Stomach (tissue), 4 donors: ENCODE results near the gene SAMM50.

ENCODE experiments used
- CTCF ChIP-seq, 7 experiments: fragments of 450-650 bp in 4 of 7; fragments of 200-600 bp in 3 of 7; sonication (generic) in 3 of 7; IDR thresholded peaks; one replicate each; pipeline ENCODE4 v1.5.1; 2016 to 2019; ENCODE audit warnings: antibody characterized with exemption in 7 of 7, control low read depth in 2 of 7, mild to moderate bottlenecking in 1 of 7
- EP300 ChIP-seq: sonication (generic); formaldehyde crosslinking; IDR thresholded peaks from one replicate; pipeline ENCODE4 v1.6.1; 2017; ENCODE audit warnings: antibody characterized with exemption
- POLR2A ChIP-seq, 4 donors: fragments of 450-650 bp; IDR thresholded peaks; one replicate each; pipeline ENCODE4 v1.6.1; 2016; ENCODE audit warnings: antibody characterized with exemption in 4 of 4, control low read depth in 2 of 4, mild to moderate bottlenecking in 1 of 4, moderate library complexity in 1 of 4
- POLR2AphosphoS5 ChIP-seq, 3 donors: sonication (generic); formaldehyde crosslinking; IDR thresholded peaks; one replicate each; pipeline ENCODE4 v1.6.1; 2016; ENCODE audit warnings: antibody characterized with exemption in 3 of 3

GRCh38 chr22:43922123-43922522 is 33.1 kb upstream of the SAMM50 start:
- TF ChIP-seq CTCF (IDR thresholded peaks at IDR 0.05) (no peak), POLR2A (IDR thresholded peaks at IDR 0.05) (no peak), EP300 (no peak), POLR2AphosphoS5 (IDR thresholded peaks at IDR 0.05) (no peak)
